H1 (cell line): ENCODE data around the gene MKNK2. TPM values are rescaled to one million over a fixed set of nuclear protein-coding genes. Genes with fewer than 3 reads are reported as not detected.

Experiments
- CTCF ChIA-PET: fragments of 300-600 bp; sonication (Branson Sonifier 250); formaldehyde crosslinking; loops from one replicate; lab custom pipeline; 2021; ENCODE audit not compliant: partially characterized antibody; lab: Charles Lee
- POLR2A ChIA-PET: fragments of 300-600 bp; sonication (Branson Sonifier 250); formaldehyde crosslinking; loops from one replicate; lab custom pipeline; 2021; ENCODE audit warnings: inconsistent platforms; ENCODE audit not compliant: partially characterized antibody; lab: Charles Lee
- DNase-seq, 2 experiments: peaks; one replicate each; pipeline versions ENCODE4 v3.0.0 to v3.0.0-alpha.2; 2010 to 2022; ENCODE audit warnings: low spot score in 2 of 2, low read depth in 1 of 2, mixed read lengths in 1 of 2
- FAIRE-seq: peaks from 2 replicates; lab custom pipeline; 2011; peaks lifted over from hg19 to GRCh38; lab: Jason Lieb, UNC
- H2AFZ ChIP-seq: 2 replicates; pipeline ENCODE4 v1.8.1; 2012; ENCODE audit warnings: low read length, inconsistent platforms
- H2AK5ac ChIP-seq: 2 replicates; pipeline ENCODE4 v1.6.1; 2013; ENCODE audit warnings: low read depth, low read length
- H2BK120ac ChIP-seq: replicated peaks from 2 replicates; pipeline ENCODE3; 2013; ENCODE audit warnings: low read depth, low read length, inconsistent platforms
- H2BK12ac ChIP-seq: 2 replicates; pipeline ENCODE4 v1.6.1; 2013; ENCODE audit warnings: low read depth, low read length
- H2BK15ac ChIP-seq: 2 replicates; pipeline ENCODE4 v1.6.1; 2013; ENCODE audit warnings: low read length
- H2BK20ac ChIP-seq: 2 replicates; pipeline ENCODE4 v1.6.1; 2013; ENCODE audit warnings: low read length
- H2BK5ac ChIP-seq: 2 replicates; pipeline ENCODE4 v1.6.1; 2013; ENCODE audit warnings: low read depth, low read length
- H3K14ac ChIP-seq: 2 replicates; pipeline ENCODE4 v1.6.1; 2013; ENCODE audit warnings: inconsistent platforms; ENCODE audit not compliant: insufficient read length
- H3K18ac ChIP-seq: 2 replicates; pipeline ENCODE4 v1.6.1; 2013; ENCODE audit warnings: low read length; ENCODE audit errors: extremely low read depth
- H3K23ac ChIP-seq: 2 replicates; pipeline ENCODE4 v1.6.1; 2013; ENCODE audit warnings: inconsistent platforms; ENCODE audit not compliant: insufficient read length
- H3K23me2 ChIP-seq: 2 replicates; pipeline ENCODE4 v1.6.1; 2013; ENCODE audit warnings: low read depth, low read length
- H3K27ac ChIP-seq: 2 replicates; pipeline ENCODE4 v1.6.1; 2011; ENCODE audit warnings: low read depth, low read length, inconsistent platforms
- H3K27me3 ChIP-seq, 4 experiments: replicated peaks in 1 of 4; 1 replicate in 1 of 4; 2 replicates in 3 of 4; pipeline versions ENCODE4 v1.6.1 to v1.8.1; 2011 to 2013; ENCODE audit warnings: low read length in 3 of 4, mild to moderate bottlenecking in 3 of 4, inconsistent platforms in 2 of 4, mixed read lengths in 2 of 4, moderate library complexity in 1 of 4; ENCODE audit not compliant: control insufficient read depth in 3 of 4, insufficient read depth in 3 of 4; ENCODE audit errors: extremely low read depth in 1 of 4
- H3K36me3 ChIP-seq, 4 experiments: 2 replicates each; pipeline versions ENCODE4 v1.6.1 to v1.8.1; 2011 to 2013; ENCODE audit warnings: mild to moderate bottlenecking in 4 of 4, low read length in 3 of 4, moderate library complexity in 2 of 4, control low read depth in 1 of 4, inconsistent platforms in 1 of 4; ENCODE audit not compliant: insufficient read depth in 4 of 4, control insufficient read depth in 2 of 4
- H3K4ac ChIP-seq: replicated peaks from 2 replicates; pipeline ENCODE3; 2013; ENCODE audit warnings: low read length, low read depth, mixed read lengths, inconsistent platforms; ENCODE audit not compliant: insufficient read length
- H3K4me1 ChIP-seq, 4 experiments: replicated peaks in 1 of 4; 1 replicate in 1 of 4; 2 replicates in 3 of 4; pipeline versions ENCODE4 v1.6.1 to v1.8.1; 2011 to 2013; ENCODE audit warnings: low read length in 3 of 4, inconsistent platforms in 2 of 4, mixed read lengths in 1 of 4; ENCODE audit not compliant: insufficient read depth in 4 of 4, control insufficient read depth in 3 of 4
- H3K4me2 ChIP-seq, 2 experiments: 2 replicates each; pipeline versions ENCODE4 v1.6.1 to v1.8.1; 2011 to 2013; ENCODE audit warnings: low read depth in 2 of 2, low read length in 2 of 2, control low read depth in 1 of 2, inconsistent platforms in 1 of 2, mild to moderate bottlenecking in 1 of 2; ENCODE audit not compliant: insufficient read depth in 1 of 2
- H3K4me3 ChIP-seq, 4 experiments: fragments of 200-600, 300-600 bp in 1 of 4; sonication (generic), shearing (Covaris generic), sonication (Bioruptor Twin) in 1 of 4; 2 replicates each; pipeline versions ENCODE4 v1.5.1 to v1.8.1; 2011 to 2016; ENCODE audit warnings: low read length in 4 of 4, low read depth in 3 of 4, control low read depth in 2 of 4, inconsistent platforms in 2 of 4, mild to moderate bottlenecking in 2 of 4, mixed read lengths in 1 of 4, moderate library complexity in 1 of 4; ENCODE audit not compliant: insufficient read depth in 2 of 4; ENCODE audit errors: extremely low read depth in 1 of 4
- H3K56ac ChIP-seq: replicated peaks from 2 replicates; pipeline ENCODE3; 2013; ENCODE audit warnings: low read depth, mild to moderate bottlenecking, mixed read lengths, low read length, inconsistent platforms; ENCODE audit not compliant: insufficient read length
- H3K79me1 ChIP-seq: 2 replicates; pipeline ENCODE4 v1.6.1; 2013; ENCODE audit warnings: low read depth, low read length, control low read depth
- H3K79me2 ChIP-seq, 2 experiments: 2 replicates each; pipeline versions ENCODE4 v1.6.1 to v1.8.1; 2012 to 2013; ENCODE audit warnings: low read length in 2 of 2, mild to moderate bottlenecking in 2 of 2, inconsistent platforms in 1 of 2; ENCODE audit not compliant: insufficient read depth in 2 of 2, control insufficient read depth in 1 of 2
- H3K9ac ChIP-seq, 4 experiments: replicated peaks in 1 of 4; 1 replicate in 1 of 4; 2 replicates in 3 of 4; pipeline versions ENCODE4 v1.6.1 to v1.8.1; 2011 to 2013; ENCODE audit warnings: low read depth in 3 of 4, low read length in 3 of 4, control low read depth in 2 of 4, mild to moderate bottlenecking in 2 of 4, moderate library complexity in 2 of 4, inconsistent platforms in 1 of 4; ENCODE audit errors: extremely low read depth in 1 of 4
- H3K9me3 ChIP-seq, 2 experiments: 2 replicates each; pipeline versions ENCODE4 v1.6.1 to v1.8.1; 2012 to 2013; ENCODE audit warnings: mild to moderate bottlenecking in 2 of 2, moderate library complexity in 2 of 2, control low read depth in 1 of 2, inconsistent platforms in 1 of 2, low read depth in 1 of 2, low read length in 1 of 2, mixed read lengths in 1 of 2; ENCODE audit not compliant: insufficient read depth in 2 of 2
- H4K20me1 ChIP-seq, 2 experiments: replicated peaks in 1 of 2; 2 replicates each; pipeline versions ENCODE3 to v1.8.1; 2011 to 2013; ENCODE audit warnings: inconsistent platforms in 2 of 2, low read length in 2 of 2, mild to moderate bottlenecking in 1 of 2; ENCODE audit not compliant: insufficient read depth in 2 of 2, control insufficient read depth in 1 of 2
- H4K5ac ChIP-seq: 2 replicates; pipeline ENCODE4 v1.6.1; 2013; ENCODE audit warnings: low read length, low read depth, mixed read lengths, inconsistent platforms; ENCODE audit not compliant: insufficient read length
- H4K8ac ChIP-seq: 2 replicates; pipeline ENCODE4 v1.8.0; 2013; ENCODE audit warnings: mild to moderate bottlenecking, moderate library complexity, low read length, inconsistent platforms; ENCODE audit not compliant: insufficient read depth; ENCODE audit errors: extremely low read depth
- H4K91ac ChIP-seq: replicated peaks from 2 replicates; pipeline ENCODE3; 2013; ENCODE audit warnings: low read length, mixed read lengths, inconsistent platforms; ENCODE audit not compliant: insufficient read length
- EP300 ChIP-seq, 2 experiments: IDR thresholded peaks; 1 replicate in 1 of 2; 2 replicates in 1 of 2; pipeline ENCODE4 v1.6.1; 2011 to 2012; ENCODE audit warnings: low read depth in 2 of 2, low read length in 2 of 2, mild to moderate bottlenecking in 2 of 2, borderline replicate concordance in 1 of 2, inconsistent platforms in 1 of 2, moderate library complexity in 1 of 2
- POLR2A ChIP-seq, 2 experiments: IDR thresholded peaks; 1 replicate in 1 of 2; 2 replicates in 1 of 2; pipeline ENCODE4 v1.6.1; 2011; ENCODE audit warnings: low read depth in 2 of 2, low read length in 2 of 2, mild to moderate bottlenecking in 2 of 2; ENCODE audit errors: control extremely low read depth in 1 of 2
- POU5F1 ChIP-seq: IDR thresholded peaks from 2 replicates; pipeline ENCODE4 v1.6.1; 2011; ENCODE audit warnings: low read depth, mild to moderate bottlenecking, low read length, moderate library complexity
- RAD21 ChIP-seq, 2 experiments: IDR thresholded peaks in 1 of 2; conservative IDR thresholded peaks in 1 of 2; 2 replicates each; pipeline ENCODE4 v1.6.1; 2011; ENCODE audit warnings: low read depth in 2 of 2, low read length in 2 of 2, improper control_type of control experiment in 1 of 2, inconsistent platforms in 1 of 2, mild to moderate bottlenecking in 1 of 2, moderate library complexity in 1 of 2
- SIN3A ChIP-seq, 2 experiments: IDR thresholded peaks in 1 of 2; conservative IDR thresholded peaks in 1 of 2; 2 replicates each; pipeline ENCODE4 v1.6.1; 2011 to 2012; ENCODE audit warnings: low read length in 2 of 2, improper control_type of control experiment in 1 of 2, low read depth in 1 of 2, mild to moderate bottlenecking in 1 of 2
- SIRT6 ChIP-seq: IDR thresholded peaks from one replicate; pipeline ENCODE4 v1.7.1; 2012; ENCODE audit warnings: low read length, inconsistent platforms
- SP1 ChIP-seq: IDR thresholded peaks from 2 replicates; pipeline ENCODE4 v1.6.1; 2011; ENCODE audit warnings: low read depth, low read length
- YY1 ChIP-seq: IDR thresholded peaks from 2 replicates; pipeline ENCODE4 v1.6.1; 2011; ENCODE audit warnings: low read depth, mild to moderate bottlenecking, low read length
- WGBS, 2 experiments: shearing (Covaris generic) in 1 of 2; methylation state at CpG; one replicate each; pipeline versions ENCODE4 v1.1.6 to v1.1.7; 2013 to 2015; ENCODE audit warnings: low lambda C conversion rate in 2 of 2, mixed read lengths in 2 of 2, inconsistent platforms in 1 of 2, low coverage in 1 of 2, missing lambda C conversion rate in 1 of 2; ENCODE audit not compliant: insufficient replicate concordance in 2 of 2, insufficient coverage in 1 of 2, insufficient read length in 1 of 2; ENCODE audit errors: extremely low coverage in 1 of 2, missing lambda C conversion rate in 1 of 2; 5-methylcytosine and 5-hydroxymethylcytosine counted together
- polyA plus RNA-seq, 7 experiments: library from polyadenylated mRNA; depleted of rRNA in 3 of 7; stranded (reverse) in 5 of 7; unstranded in 2 of 7; fragments of >200 nt in 5 of 7; fragments of 200-250 nt in 2 of 7; gene quantifications; 1 replicate in 5 of 7; 2 replicates in 1 of 7; 4 replicates in 1 of 7; pipeline versions ENCODE4 v1.2.1 to v1.2.3, GENCODE V29; 2011 to 2013; ENCODE audit warnings: missing spikeins in 2 of 7, mixed read lengths in 2 of 7
- total RNA-seq: library from RNA; stranded (reverse); fragmentation: NEBNext Ultra II Directional; extraction: Animal tissue kit (Norgen Biotek cat#: 25700); gene quantifications from 2 replicates; pipeline ENCODE4 v1.2.1, GENCODE V29; 2021
- TF ChIP-seq, protein P1 (sequence below): IDR thresholded peaks from 2 replicates; pipeline ENCODE4 v1.6.1; 2011; ENCODE audit warnings: low read length, improper control_type of control experiment

MKNK2 gene
- total and polyA plus RNA-seq, 2 of the 8 experiments (the other 6 are each of a cell fraction or from before 2014, with no cell fraction given) = 163 to 166 TPM

- Histone ChIP-seq H3K27me3 (no peaks in the 10 kb centered on the region), H3K4ac (no peak overlapping the region), H2BK15ac (no peak overlapping the region), H4K91ac (peak overlapping the region; percentile 22), H4K5ac (peak overlapping the region; percentile 28), H3K36me3 (peaks cover 0 to 15% (median 9%) of the 10 kb centered on the region in 4 experiments; a peak in 4 of 8 replicates), H3K23me2 (no peaks in the 10 kb centered on the region), H2BK12ac (peak overlapping the region; percentile 89; the same call in 1 of the 2 replicates), H3K23ac (no peak overlapping the region), H3K9ac (no peak overlapping the region), H3K9me3 (peaks cover 7 to 8% of the 10 kb centered on the region in 2 experiments; a peak in 1 of 4 replicates), H2BK5ac (peak overlapping the region; percentile 54; the same call in 1 of the 2 replicates), H3K4me2 (peak overlapping the region; percentile 19 to 31; a peak in 3 of 4 replicates), H2AFZ (no peak overlapping the region), H3K4me3 (peak overlapping the region in 2 of 4 experiments; percentile 15 to 27; a peak in 2 of 8 replicates), H3K79me1 (0 out of 2 replicates have a peak, but pooled peaks cover 2% of the 10 kb centered on the region), H3K27ac (peak overlapping the region; percentile 58), H3K4me1 (peaks cover 0 to 9% (median 0%) of the 10 kb centered on the region in 4 experiments; a peak in 3 of 7 replicates), H3K18ac (peak overlapping the region; percentile 90), H4K20me1 (peaks cover 0 to 6% of the 10 kb centered on the region in 2 experiments), H3K56ac (no peak overlapping the region), H3K14ac (no peak overlapping the region), H2AK5ac (peak overlapping the region; percentile 40; the same call in 1 of the 2 replicates), H3K79me2 (no peaks in the 10 kb centered on the region), H2BK120ac (no peak overlapping the region), H2BK20ac (no peak overlapping the region; the same call in 1 of the 2 replicates), H4K8ac (peak overlapping the region; percentile 75; the same call in 1 of the 2 replicates)
- 91% methylated on average over 19 of the region's 34 CpGs; no CpG with 5 or more reads in 1 of the 2 experiments for WGBS, 2 experiments
- FAIRE-seq (no peak), DNase-seq (peak; percentile 85 to 97)
- POLR2A ChIA-PET = interaction anchor here (0.7 to 27.5 kb wide), 11 partner anchors 9 to 765 kb away, joined by 3 to 524 read pairs (median 3); partner anchors contain the start of gene MKNK2
- CTCF ChIA-PET = interaction anchor here (0.5 to 1.7 kb wide), 16 partner anchors 9 to 166 kb away, joined by 3 to 6 read pairs (median 4); no protein-coding TSS in a partner anchor
- no peak for TF ChIP-seq YY1
- TF ChIP-seq SIN3A (conservative IDR thresholded peaks at IDR 0.05 in 1 of 2, IDR thresholded peaks at IDR 0.05 in 1 of 2; ENCODE audit: low read depth in 1 of 2, low read length in 2 of 2) = no peak
- TF ChIP-seq, protein P1, sequence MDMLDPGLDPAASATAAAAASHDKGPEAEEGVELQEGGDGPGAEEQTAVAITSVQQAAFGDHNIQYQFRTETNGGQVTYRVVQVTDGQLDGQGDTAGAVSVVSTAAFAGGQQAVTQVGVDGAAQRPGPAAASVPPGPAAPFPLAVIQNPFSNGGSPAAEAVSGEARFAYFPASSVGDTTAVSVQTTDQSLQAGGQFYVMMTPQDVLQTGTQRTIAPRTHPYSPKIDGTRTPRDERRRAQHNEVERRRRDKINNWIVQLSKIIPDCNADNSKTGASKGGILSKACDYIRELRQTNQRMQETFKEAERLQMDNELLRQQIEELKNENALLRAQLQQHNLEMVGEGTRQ = no peak
- TF ChIP-seq SIRT6 = no peak
- no peak for TF ChIP-seq SP1
- TF ChIP-seq EP300 (IDR thresholded peaks at IDR 0.05; ENCODE audit: borderline replicate concordance in 1 of 2, low read depth in 2 of 2, low read length in 2 of 2) = no peak
- no peak for TF ChIP-seq RAD21 (IDR thresholded peaks at IDR 0.05 in 1 of 2, conservative IDR thresholded peaks at IDR 0.05 in 1 of 2; ENCODE audit: low read depth in 2 of 2, low read length in 2 of 2)
- no peak for TF ChIP-seq POU5F1
- TF ChIP-seq POLR2A (IDR thresholded peaks at IDR 0.05; ENCODE audit: control extremely low read depth in 1 of 2, low read depth in 2 of 2, low read length in 2 of 2) = no peak
These were observed 16.1 kb downstream of the MKNK2 start for GRCh38 chr19:2034729-2035589.
